ENCODE measurements around the gene FCHO1. TPM values are rescaled to one million over a fixed set of nuclear protein-coding genes. Genes with fewer than 3 reads are reported as not detected.
A peak's percentile ranks its signal among the peaks of the same experiment; 100 is the strongest.

FCHO1 gene
- total RNA-seq, 1 experiment from 2014 or later, result 9.1 TPM

DNA sequence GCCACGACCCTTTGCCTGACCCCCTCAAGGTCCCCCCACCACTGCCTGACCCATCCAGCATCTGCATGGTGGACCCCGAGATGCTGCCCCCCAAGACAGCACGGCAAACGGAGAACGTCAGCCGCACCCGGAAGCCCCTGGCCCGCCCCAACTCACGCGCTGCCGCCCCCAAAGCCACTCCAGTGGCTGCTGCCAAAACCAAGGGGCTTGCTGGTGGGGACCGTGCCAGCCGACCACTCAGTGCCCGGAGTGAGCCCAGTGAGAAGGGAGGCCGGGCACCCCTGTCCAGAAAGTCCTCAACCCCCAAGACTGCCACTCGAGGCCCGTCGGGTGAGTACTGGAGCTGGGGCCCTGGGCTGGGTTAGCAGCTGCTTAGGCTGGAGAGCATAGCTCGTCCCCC, 23.4 kb upstream of the FCHO1 start:
- in situ Hi-C loops (cut with HindIII; ENCODE audit: low pct_unique_long_range_greater_than_20kb, low sequenced_read_pairs), result no loop called here
- no peak for DNase-seq (ENCODE audit: low read depth)

DNA sequence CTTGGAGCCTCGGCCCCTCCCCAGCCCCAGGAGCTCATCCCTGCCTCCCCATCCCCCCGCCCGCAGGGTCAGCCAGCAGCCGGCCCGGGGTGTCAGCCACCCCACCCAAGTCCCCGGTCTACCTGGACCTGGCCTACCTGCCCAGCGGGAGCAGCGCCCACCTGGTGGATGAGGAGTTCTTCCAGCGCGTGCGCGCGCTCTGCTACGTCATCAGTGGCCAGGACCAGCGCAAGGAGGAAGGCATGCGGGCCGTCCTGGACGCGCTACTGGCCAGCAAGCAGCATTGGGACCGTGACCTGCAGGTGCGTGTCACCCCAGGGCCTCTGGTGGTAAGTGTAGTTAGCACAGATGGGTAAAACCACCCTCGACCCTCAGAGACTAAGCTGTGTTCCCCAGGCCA, 18.1 kb upstream of the FCHO1 start:
- in situ Hi-C loops (cut with HindIII; ENCODE audit: low pct_unique_long_range_greater_than_20kb, low sequenced_read_pairs), result no loop called here
- DNase-seq (ENCODE audit: low read depth), result no peak

DNA sequence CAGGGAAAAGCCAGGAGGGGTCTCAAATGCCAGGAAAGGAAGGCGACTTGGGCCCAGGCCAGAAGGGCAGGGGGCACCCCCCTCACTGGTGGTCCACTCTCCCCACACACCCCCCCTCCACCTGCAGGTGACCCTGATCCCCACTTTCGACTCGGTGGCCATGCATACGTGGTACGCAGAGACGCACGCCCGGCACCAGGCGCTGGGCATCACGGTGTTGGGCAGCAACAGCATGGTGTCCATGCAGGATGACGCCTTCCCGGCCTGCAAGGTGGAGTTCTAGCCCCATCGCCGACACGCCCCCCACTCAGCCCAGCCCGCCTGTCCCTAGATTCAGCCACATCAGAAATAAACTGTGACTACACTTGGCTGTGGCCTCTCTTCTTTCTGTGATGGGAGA, 17.1 kb upstream of the FCHO1 start:
- in situ Hi-C loops (cut with HindIII; ENCODE audit: low pct_unique_long_range_greater_than_20kb, low sequenced_read_pairs), result no loop called here
- no peak for DNase-seq (ENCODE audit: low read depth)

GRCh38 chr19:17735410-17735809, 15.9 kb upstream of the FCHO1 start:
- in situ Hi-C loops (cut with HindIII; ENCODE audit: low pct_unique_long_range_greater_than_20kb, low sequenced_read_pairs), result no loop called here
- no peak for DNase-seq (ENCODE audit: low read depth)

DNA sequence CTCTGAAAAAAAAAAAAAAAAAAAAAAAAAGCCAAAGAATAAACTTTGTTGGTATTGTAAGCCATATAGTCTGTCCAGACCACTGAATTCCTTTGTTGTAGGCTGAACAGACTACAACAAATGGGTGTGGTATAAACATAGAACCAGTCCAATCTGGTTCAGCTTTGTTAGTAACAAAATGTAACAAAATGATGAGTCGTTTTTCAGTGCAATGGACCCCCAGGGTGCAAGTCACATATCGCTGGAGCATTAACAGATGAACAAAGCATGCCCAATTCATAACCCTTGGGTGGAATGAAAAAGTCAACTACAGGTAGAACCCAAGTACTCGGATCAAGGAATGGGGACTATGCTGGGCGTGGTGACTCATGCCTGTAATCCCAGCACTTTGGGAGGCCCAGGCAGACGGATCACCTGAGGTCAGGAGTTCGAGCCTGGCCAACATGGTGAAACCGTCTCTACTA, 13.6 kb upstream of the FCHO1 start:
- DNase-seq (ENCODE audit: low read depth), result peak; percentile 60

GRCh38 chr19:17739121-17739875, 12.0 kb upstream of the FCHO1 start:
- in situ Hi-C loops (cut with HindIII; ENCODE audit: low pct_unique_long_range_greater_than_20kb, low sequenced_read_pairs), result no loop called here

More for the DNA sequence above, 13.6 kb upstream of the FCHO1 start:
- in situ Hi-C loops (cut with HindIII; ENCODE audit: low pct_unique_long_range_greater_than_20kb, low sequenced_read_pairs), result no loop called here

GRCh38 chr19:17741456-17741855, 9.8 kb upstream of the FCHO1 start:
- no peak for DNase-seq (ENCODE audit: low read depth)
- in situ Hi-C loops (cut with HindIII; ENCODE audit: low pct_unique_long_range_greater_than_20kb, low sequenced_read_pairs), result no loop called here

More at GRCh38 chr19:17739121-17739875, 12.0 kb upstream of the FCHO1 start:
- no peak for DNase-seq (ENCODE audit: low read depth)

GRCh38 chr19:17743874-17744580, 7.2 kb upstream of the FCHO1 start:
- in situ Hi-C loops (cut with HindIII; ENCODE audit: low pct_unique_long_range_greater_than_20kb, low sequenced_read_pairs), result no loop called here
- DNase-seq (ENCODE audit: low read depth), result peak; percentile 47

- in situ Hi-C loops (cut with HindIII; ENCODE audit: low pct_unique_long_range_greater_than_20kb, low sequenced_read_pairs), result no loop called here
- peak; percentile 90 for DNase-seq (ENCODE audit: low read depth)
Observed at GRCh38 chr19:17747205-17748098, 3.8 kb upstream of the FCHO1 start.

DNA sequence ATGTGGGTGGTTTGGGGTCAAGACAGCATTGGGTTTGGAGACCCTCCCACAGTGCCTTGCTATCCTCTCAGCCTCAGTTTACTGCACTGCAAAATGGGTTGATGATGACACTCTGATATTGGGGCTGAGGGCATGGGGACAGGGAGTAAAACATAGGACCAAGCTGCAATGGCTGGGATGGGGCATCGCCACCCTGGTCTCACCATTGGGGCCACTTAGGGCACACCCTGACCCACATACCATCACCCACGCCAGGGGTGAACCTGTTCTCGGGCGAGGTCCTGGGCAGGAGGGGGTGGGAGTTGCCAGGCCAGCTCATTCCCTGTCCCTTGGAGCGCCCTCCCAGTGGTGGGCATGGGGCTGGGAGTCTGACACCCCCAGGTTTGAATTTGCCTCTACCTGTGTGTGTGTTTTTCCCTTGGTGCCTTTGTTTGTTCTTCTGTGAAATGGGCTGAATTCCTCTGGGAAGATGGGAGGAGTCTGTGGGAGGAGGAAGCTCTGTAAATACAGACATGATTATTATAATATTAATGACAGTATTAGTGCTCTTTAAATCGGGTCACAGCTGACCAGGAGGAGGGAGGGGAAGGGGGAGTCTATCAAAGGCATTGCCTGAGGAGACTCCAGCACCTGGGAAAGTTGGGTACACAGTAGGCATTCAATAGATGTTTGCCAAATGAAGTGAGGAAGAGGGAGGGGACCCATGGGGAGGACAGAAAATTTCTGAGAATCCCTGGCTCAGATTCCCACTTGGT, 2.2 kb upstream of the FCHO1 start:
- in situ Hi-C loops (cut with HindIII; ENCODE audit: low pct_unique_long_range_greater_than_20kb, low sequenced_read_pairs), result no loop called here
- DNase-seq (ENCODE audit: low read depth), result no peak

- in situ Hi-C loops (cut with HindIII; ENCODE audit: low pct_unique_long_range_greater_than_20kb, low sequenced_read_pairs), result no loop called here
- no peak for DNase-seq (ENCODE audit: low read depth)
Observed at GRCh38 chr19:17749912-17750317, 1.4 kb upstream of the FCHO1 start.

GRCh38 chr19:17751912-17752273, 616 bp downstream of the FCHO1 start:
- in situ Hi-C loops (cut with HindIII; ENCODE audit: low pct_unique_long_range_greater_than_20kb, low sequenced_read_pairs), result no loop called here
- no peak for DNase-seq (ENCODE audit: low read depth)

DNA sequence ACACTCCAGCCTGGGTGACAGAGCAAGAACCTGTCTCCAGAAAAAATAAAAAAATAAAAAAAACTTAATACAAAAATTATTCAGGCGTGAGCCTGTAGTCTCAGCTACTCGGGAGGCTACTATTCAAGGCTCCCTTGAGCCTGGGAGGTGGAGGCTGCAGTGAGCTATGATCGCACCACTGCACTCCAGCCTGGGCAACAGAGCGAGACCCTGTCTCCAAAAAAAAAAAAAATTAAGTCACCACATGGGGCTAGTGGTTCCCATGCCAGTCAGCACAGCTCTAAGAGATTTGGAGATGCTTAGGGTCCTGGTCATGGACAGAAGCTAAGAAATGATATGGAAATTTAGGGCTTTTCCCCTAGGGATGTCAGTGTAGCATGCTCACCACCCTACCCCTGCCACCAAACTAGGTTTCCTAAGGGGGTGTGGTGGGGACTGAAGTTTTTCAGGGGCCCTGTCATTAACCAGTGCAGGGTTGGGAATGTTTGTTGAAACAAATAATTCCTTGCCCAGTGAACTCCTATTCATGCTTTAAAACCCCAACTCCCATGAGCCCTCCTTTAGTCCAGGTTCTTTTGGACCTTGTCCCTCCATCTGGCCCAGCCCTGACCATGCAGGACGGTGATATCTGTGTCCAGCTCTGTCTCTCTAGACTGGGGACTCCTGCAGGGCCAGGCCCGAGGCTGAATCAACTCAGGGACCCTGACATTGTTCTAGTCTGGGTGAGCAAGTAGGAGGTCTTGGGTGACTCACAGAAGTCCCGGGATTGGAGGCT, 1.8 kb downstream of the FCHO1 start:
- DNase-seq (ENCODE audit: low read depth), result no peak
- in situ Hi-C loops (cut with HindIII; ENCODE audit: low pct_unique_long_range_greater_than_20kb, low sequenced_read_pairs), result no loop called here

DNA sequence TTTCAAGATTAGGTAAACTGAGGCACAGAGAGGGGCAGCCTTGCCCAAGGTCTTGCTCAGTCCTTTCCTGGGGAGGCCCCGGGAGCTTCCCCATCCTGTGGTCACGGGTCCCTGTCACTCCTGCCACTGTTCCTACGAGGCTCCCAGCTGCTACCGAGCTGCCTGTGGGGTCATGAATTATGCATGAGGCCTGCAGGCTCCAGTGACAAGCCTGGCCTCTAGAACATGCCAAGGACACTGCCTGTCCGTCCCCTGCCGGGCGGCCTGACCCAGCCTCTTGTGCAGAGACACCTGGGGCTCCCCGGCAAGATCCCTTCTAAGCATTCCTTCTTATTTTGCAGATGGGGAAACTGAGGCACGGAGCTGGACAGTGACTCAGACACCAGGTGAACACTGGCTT, 2.7 kb downstream of the FCHO1 start:
- in situ Hi-C loops (cut with HindIII; ENCODE audit: low pct_unique_long_range_greater_than_20kb, low sequenced_read_pairs), result no loop called here
- no peak for DNase-seq (ENCODE audit: low read depth)

DNA sequence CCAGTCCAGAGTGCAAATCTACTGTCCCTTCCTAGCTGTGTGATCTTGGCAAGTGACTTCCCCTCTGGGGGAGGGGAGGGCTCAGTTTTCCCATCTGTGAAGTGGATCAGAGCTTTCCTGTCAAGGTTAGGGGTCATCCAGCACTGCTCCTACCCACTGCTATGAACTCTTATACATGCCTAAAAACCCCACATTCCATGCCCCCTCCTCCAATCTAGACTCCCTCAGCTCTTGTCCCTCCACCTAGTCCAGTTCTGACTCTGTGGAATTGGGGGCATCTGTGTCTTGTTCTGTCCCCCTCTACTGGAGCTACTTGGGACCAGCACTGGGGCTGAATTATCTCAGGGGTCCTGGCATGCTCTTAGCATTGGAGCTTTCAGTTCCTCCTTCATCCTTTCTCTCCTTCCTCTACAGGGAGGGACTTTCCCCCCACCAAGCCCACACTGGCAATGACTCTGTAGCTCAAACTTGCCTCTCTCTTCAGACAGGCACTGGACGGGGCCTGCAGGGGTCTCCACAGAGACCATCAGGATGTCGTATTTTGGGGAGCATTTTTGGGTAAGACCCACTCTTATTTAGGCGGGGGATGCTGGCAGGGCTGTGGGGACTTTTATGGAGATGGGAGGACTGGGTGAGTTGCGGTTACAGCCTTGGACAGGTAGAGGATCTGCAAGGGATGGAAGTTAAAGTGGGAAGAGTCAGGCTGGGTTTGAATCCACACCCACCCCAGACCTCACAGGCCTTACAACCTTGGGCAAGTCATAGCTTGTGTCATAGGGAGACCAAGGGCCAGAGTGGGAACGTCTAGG, 3.6 kb downstream of the FCHO1 start:
- DNase-seq (ENCODE audit: low read depth), result no peak
- in situ Hi-C loops (cut with HindIII; ENCODE audit: low pct_unique_long_range_greater_than_20kb, low sequenced_read_pairs), result no loop called here

DNA sequence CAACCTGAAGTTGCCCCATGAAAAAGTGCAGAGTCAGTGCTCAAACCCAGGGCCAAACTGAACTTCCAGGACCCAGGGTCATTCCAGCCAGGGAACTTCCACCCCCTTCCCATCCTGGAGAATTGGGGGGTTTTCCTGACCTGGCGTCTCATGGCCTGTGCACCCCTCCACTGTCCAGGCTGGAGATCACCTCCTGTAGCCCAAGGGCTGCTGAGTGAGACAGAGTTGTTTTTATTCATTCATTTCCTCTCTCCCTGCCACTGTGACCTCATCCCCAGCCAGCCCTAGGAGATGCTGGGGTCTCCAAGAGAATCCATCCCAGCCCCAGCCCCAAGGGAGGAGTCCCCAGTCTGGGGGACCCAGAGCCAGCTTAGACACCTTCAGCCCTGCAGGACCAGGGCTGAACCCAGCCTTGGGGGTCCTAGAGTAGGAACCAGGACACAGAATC, 4.2 kb downstream of the FCHO1 start:
- in situ Hi-C loops (cut with HindIII; ENCODE audit: low pct_unique_long_range_greater_than_20kb, low sequenced_read_pairs), result no loop called here

More for the DNA sequence above, 4.2 kb downstream of the FCHO1 start:
- no peak for DNase-seq (ENCODE audit: low read depth)

Measured in Caki2 (cell line).